ENCODE results near the gene CTNNA1.

The CTNNA1 gene

DNA sequence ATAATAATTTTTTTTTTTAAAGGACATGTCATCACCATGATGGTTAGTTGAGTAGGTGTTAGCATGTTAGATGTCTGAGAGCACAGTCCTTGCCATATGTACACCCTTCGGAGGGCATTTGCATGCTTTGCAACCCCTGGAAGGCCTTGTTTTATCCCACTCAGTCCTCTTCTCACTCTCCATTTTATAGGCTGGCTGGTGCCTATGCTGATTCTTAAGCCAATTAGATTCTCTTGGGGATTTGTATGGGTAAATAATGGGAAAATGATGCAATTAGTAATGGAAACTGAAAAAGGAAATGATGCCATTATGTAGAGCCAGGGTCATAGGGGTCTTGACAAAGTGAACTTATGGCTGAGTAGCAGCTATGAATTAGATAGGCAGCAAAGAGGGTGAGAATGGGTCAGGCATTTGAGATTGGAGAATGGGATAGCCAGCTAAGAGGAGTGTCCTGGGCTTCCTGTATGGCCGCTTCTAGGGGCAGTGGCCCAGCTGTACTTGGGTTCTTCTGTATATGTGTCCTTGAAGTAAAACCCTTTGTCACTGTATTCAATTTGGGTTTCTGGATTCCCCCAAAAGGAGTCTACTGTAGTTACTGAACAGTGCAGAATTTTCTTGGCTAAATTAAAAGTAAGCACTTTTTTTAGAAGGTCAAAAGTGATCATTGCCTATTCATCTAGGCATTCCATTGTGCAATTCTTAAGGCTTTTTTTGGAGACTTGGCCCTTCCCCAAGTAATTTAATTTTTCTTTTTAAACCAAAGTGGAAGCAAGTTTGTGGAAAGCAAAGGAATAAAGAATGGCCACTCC lies 90.3 kb downstream of the CTNNA1 start:
- TF ChIP-seq, protein P1, sequence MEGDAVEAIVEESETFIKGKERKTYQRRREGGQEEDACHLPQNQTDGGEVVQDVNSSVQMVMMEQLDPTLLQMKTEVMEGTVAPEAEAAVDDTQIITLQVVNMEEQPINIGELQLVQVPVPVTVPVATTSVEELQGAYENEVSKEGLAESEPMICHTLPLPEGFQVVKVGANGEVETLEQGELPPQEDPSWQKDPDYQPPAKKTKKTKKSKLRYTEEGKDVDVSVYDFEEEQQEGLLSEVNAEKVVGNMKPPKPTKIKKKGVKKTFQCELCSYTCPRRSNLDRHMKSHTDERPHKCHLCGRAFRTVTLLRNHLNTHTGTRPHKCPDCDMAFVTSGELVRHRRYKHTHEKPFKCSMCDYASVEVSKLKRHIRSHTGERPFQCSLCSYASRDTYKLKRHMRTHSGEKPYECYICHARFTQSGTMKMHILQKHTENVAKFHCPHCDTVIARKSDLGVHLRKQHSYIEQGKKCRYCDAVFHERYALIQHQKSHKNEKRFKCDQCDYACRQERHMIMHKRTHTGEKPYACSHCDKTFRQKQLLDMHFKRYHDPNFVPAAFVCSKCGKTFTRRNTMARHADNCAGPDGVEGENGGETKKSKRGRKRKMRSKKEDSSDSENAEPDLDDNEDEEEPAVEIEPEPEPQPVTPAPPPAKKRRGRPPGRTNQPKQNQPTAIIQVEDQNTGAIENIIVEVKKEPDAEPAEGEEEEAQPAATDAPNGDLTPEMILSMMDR (IDR thresholded peaks at IDR 0.05; ENCODE audit: low read depth, low read length): no peak
- no peak overlapping the region for H3K4me3 ChIP-seq (ENCODE audit: low read depth, low read length)

DNA sequence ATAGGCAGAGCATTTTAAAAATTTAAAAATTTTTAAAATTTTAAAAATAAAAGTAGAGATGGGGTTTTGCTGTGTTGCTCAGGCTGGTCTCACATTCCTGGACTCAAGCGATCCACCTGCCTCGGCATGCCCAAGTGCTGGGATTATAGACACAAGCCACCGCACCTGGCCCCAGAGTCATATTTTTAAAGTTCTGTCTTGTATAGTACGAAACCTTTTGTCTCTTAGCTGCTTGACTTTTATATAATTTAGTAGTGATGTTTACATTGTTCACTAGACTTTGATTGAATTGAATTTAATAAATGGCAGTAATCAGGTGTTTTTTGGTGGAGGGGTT lies 90.9 kb downstream of the CTNNA1 start:
- TF ChIP-seq, protein P1 (IDR thresholded peaks at IDR 0.05; ENCODE audit: low read depth, low read length): no peak
- no peak overlapping the region for H3K4me3 ChIP-seq (ENCODE audit: low read depth, low read length)

DNA sequence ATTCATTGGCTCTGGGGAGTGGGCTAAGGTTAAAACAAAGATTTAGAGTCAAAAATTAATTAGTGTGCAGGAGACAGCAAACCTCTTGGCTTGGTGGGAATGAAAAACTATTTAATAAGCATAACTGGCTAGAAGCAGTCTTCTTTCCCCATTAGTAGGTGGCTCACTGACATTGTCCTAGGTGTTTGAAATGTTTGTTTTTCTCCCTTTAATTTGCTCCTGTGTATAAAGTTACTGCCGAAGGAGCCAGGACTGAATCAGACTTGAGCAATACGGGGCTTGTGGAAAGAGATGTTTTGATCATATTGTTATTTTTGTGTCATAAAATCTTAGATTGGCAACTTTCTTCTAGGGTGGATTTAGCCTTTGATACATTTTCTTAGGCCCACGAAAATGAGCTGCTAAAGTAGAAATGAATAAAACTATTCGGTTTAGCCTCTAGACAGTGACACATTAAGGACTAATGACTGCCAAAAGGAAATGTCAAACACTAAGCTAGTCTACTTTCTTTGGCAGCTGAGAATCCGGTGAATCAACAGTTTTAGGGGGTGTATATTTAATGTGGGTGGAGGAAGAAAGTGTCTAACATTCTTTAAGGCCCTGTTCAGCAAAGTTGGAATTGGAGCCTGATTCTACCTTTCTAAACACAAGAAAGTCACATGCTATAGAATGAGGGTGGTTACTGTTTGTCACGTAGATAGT lies 91.7 kb downstream of the CTNNA1 start:
- TF ChIP-seq, protein P1 (IDR thresholded peaks at IDR 0.05; ENCODE audit: low read depth, low read length): no peak
- no peak overlapping the region for H3K4me3 ChIP-seq (ENCODE audit: low read depth, low read length)

DNA sequence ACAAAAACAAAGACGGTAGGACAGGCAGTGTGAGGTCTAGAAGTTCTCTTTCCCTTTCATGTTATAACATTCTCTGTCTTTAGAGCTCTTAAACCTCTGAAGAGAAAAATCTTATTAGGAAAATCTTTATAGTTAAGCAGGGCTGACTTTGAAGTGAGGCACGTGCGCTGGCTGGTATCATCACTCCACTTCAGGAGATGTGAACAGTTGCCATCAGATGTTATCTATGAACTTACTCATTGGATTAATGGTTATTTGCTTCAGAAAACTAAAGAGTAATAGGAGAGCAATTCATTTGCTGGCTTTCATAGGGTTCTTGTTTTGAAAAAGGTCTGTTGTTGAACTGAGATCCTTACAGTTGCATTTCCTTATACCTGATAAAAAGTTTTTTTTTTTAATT lies 96.2 kb downstream of the CTNNA1 start:
- TF ChIP-seq, protein P1 (IDR thresholded peaks at IDR 0.05; ENCODE audit: low read depth, low read length): no peak

DNA sequence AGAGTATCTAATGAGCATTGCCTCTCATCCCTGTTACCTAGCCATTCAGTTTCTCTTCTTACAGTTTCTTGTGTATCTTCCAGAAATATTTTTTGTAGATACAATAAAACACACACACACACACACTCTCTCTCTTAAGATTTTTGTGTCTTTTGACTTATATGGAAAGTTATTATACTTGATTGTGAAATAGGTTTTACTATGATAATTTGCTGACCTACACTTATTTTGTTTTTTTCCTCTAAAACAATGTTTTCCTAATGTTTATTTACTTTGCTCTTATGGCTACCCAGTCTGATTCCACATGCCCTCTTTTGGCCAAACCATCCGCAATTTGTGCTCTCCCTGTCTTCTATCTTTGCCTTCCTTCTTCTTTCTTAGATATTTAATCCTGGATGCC lies 96.7 kb downstream of the CTNNA1 start:
- TF ChIP-seq, protein P1 (IDR thresholded peaks at IDR 0.05; ENCODE audit: low read depth, low read length): no peak
- no peak overlapping the region for H3K4me3 ChIP-seq (ENCODE audit: low read depth, low read length)

More for the DNA sequence above, 96.2 kb downstream of the CTNNA1 start:
- H3K4me3 ChIP-seq (ENCODE audit: low read depth, low read length): no peak overlapping the region

DNA sequence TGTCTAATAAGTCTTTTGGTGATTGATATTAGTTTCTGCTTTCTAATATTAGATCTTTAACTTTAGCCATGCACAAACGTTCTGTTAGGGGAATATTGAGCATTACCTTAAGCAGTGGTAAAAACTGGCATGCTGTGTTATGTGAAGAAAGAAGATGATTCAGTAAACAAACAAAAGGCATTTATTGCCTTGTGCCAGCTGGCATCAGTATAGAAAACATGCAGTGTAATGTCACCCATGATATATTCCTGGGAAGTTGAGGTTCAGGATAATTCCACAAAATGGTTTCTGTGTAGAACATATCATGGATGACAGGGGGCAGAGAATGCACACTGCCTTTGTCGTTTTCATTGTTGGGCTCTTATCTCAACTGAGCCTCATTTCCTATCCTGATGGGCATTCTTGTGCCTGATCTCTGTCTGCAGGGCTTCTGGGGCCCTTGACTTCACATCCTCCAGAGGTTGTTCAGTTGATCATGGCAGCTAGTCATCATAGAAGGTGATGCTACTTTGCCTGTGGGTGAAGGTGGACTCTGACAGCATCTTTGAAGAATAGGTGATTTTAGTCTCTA lies 97.7 kb downstream of the CTNNA1 start:
- no peak overlapping the region for H3K4me3 ChIP-seq (ENCODE audit: low read depth, low read length)

More for the DNA sequence above, 97.7 kb downstream of the CTNNA1 start:
- TF ChIP-seq, protein P1 (IDR thresholded peaks at IDR 0.05; ENCODE audit: low read depth, low read length): no peak

Data from WI38 (cell line).